PFSK-1 (cell line): ENCODE results near the gene HDGFL3.

ENCODE experiments used
- FOXP2 ChIP-seq: optimal IDR thresholded peaks from 2 replicates; pipeline ENCODE3; 2011; ENCODE audit warnings: borderline replicate concordance, control low read depth, inconsistent platforms; ENCODE audit not compliant: insufficient read depth; ENCODE audit errors: extremely low read length, extremely low read depth
- POLR2AphosphoS5 ChIP-seq: IDR thresholded peaks from 2 replicates; pipeline ENCODE4 v1.6.1; 2012; ENCODE audit warnings: low read depth, mild to moderate bottlenecking, control low read depth, low read length, moderate library complexity
- REST ChIP-seq, 2 experiments: IDR thresholded peaks; 2 replicates each; pipeline versions ENCODE4 v1.6.1 to v1.8.0; 2011 to 2012; ENCODE audit warnings: low read depth in 2 of 2, low read length in 2 of 2, control low read depth in 1 of 2, inconsistent platforms in 1 of 2, mild to moderate bottlenecking in 1 of 2, moderate library complexity in 1 of 2; ENCODE audit not compliant: insufficient read depth in 1 of 2
- SIN3A ChIP-seq: IDR thresholded peaks from 2 replicates; pipeline ENCODE4 v1.6.1; 2012; ENCODE audit warnings: mild to moderate bottlenecking, low read length, moderate library complexity, borderline replicate concordance; ENCODE audit not compliant: insufficient read depth
- TAF1 ChIP-seq: IDR thresholded peaks from 2 replicates; pipeline ENCODE4 v1.6.1; 2012; ENCODE audit warnings: low read length, control low read depth, borderline replicate concordance; ENCODE audit not compliant: insufficient read depth

Gene HDGFL3

GRCh38 chr15:83158393-83158792 is 49.2 kb downstream of the HDGFL3 start:
- TF ChIP-seq TAF1 (no peak), SIN3A (no peak), FOXP2 (no peak), REST (IDR thresholded peaks at IDR 0.05; ENCODE audit: insufficient read depth in 1 of 2, low read depth in 2 of 2, low read length in 2 of 2) (no peak), POLR2AphosphoS5 (no peak)

- TF ChIP-seq TAF1 (no peak), SIN3A (no peak), REST (IDR thresholded peaks at IDR 0.05; ENCODE audit: insufficient read depth in 1 of 2, low read depth in 2 of 2, low read length in 2 of 2) (no peak), FOXP2 (no peak), POLR2AphosphoS5 (no peak)
Measured at GRCh38 chr15:83155942-83156341, 51.7 kb downstream of the HDGFL3 start.

GRCh38 chr15:83153288-83153687 is 54.3 kb downstream of the HDGFL3 start:
- no peak for TF ChIP-seq POLR2AphosphoS5
- TF ChIP-seq TAF1 = no peak
- no peak for TF ChIP-seq REST (IDR thresholded peaks at IDR 0.05; ENCODE audit: insufficient read depth in 1 of 2, low read depth in 2 of 2, low read length in 2 of 2)
- no peak for TF ChIP-seq SIN3A
- TF ChIP-seq FOXP2 = no peak

GRCh38 chr15:83144771-83145170 is 62.9 kb downstream of the HDGFL3 start:
- TF ChIP-seq TAF1 (no peak), REST (IDR thresholded peaks at IDR 0.05; ENCODE audit: insufficient read depth in 1 of 2, low read depth in 2 of 2, low read length in 2 of 2) (no peak), FOXP2 (no peak), POLR2AphosphoS5 (no peak), SIN3A (no peak)
